HG03039 (cell line): ENCODE data around the gene CCP110.

ENCODE experiments used
- ATAC-seq: cut with Tn5 transposase; IDR thresholded peaks from one replicate; pipeline ENCODE4 v1.9.1; 2021; ENCODE audit warnings: mild to moderate bottlenecking, moderate library complexity; ENCODE audit not compliant: unreplicated experiment

Gene CCP110

GRCh38 chr16:19595043-19595767 lies 71.5 kb downstream of the CCP110 start:
- no peak for ATAC-seq

- no peak for ATAC-seq
These were observed 75.2 kb downstream of the CCP110 start for GRCh38 chr16:19598805-19599510.

- ATAC-seq, result no peak
These were observed 76.4 kb downstream of the CCP110 start for GRCh38 chr16:19599968-19600716.

GRCh38 chr16:19601083-19601976 lies 77.6 kb downstream of the CCP110 start:
- ATAC-seq, result no peak
